Activated naive CD4-positive, alpha-beta T cell treated with anti-CD3 and anti-CD28 coated beads, Interleukin-2, amount 50 U/mL, for 72 hours (primary cell): ENCODE data around the gene ARL5B. TPM values are rescaled to one million over a fixed set of nuclear protein-coding genes. Genes with fewer than 3 reads are reported as not detected.

Experiments used
- ATAC-seq, 2 donors: fragments of 150-1000 bp; cut with Tn5 transposase; 2 replicates each; pipeline ENCODE4 v1.10.0; 2021; ENCODE audit warnings: mild to moderate bottlenecking in 2 of 2, moderate library complexity in 2 of 2
- DNase-seq, 2 donors: peaks; one replicate each; pipeline ENCODE4 v3.0.0; 2021 to 2022; ENCODE audit warnings: low spot score in 2 of 2
- H3K27ac Mint-ChIP-seq, 2 donors: one replicate each; pipeline ENCODE4 v1.8.0; 2022; ENCODE audit warnings: mild to moderate bottlenecking in 2 of 2, mixed read lengths in 2 of 2
- H3K36me3 Mint-ChIP-seq, 2 donors: one replicate each; pipeline ENCODE4 v1.8.0; 2022; ENCODE audit warnings: mixed read lengths in 2 of 2
- H3K9me3 Mint-ChIP-seq, 2 donors: one replicate each; pipeline ENCODE4 v1.8.0; 2022; ENCODE audit warnings: mixed read lengths in 2 of 2
- total RNA-seq, 2 donors: library from RNA; stranded (reverse); gene quantifications; one replicate each; pipeline ENCODE4 v1.2.3, GENCODE V29; 2022

ARL5B gene
- total RNA-seq, 2 donors from 2014 or later: 13.3 to 19.2 TPM

DNA sequence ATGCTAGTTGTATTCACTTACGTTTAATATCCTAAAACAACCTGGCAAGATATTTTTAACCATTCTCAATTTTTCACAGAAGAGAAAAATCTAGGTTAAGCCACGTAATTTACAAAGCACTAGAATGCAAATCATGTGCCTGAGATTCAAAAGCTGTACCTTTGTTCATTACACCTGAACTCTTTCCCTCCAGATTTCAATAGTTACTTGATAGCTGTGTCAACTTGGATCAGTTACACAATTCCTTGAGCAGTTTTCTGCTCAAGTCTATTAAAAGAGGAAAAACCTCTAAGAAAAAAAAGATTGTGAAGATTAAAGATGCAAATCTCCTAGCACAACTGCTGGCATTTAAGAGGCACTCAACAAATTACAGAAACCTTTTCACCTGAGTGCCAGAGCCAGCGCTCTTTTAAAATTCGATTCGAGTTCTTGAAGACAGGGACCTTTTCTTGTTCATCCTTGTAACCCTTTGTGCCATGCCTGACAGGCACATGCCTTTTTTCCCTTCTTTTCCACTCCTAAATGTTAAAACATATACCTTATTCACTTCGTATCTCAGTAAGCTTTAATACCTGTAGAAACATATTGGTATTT, 8.7 kb upstream of the ARL5B start:
- DNase-seq (no peak), ATAC-seq (no peak)
- Mint-ChIP-seq H3K9me3 (no peaks in the 10 kb centered on the region), H3K36me3 (peaks cover 17 to 19% of the 10 kb centered on the region in 2 donors), H3K27ac (peak overlapping the region; percentile 44 to 98)

DNA sequence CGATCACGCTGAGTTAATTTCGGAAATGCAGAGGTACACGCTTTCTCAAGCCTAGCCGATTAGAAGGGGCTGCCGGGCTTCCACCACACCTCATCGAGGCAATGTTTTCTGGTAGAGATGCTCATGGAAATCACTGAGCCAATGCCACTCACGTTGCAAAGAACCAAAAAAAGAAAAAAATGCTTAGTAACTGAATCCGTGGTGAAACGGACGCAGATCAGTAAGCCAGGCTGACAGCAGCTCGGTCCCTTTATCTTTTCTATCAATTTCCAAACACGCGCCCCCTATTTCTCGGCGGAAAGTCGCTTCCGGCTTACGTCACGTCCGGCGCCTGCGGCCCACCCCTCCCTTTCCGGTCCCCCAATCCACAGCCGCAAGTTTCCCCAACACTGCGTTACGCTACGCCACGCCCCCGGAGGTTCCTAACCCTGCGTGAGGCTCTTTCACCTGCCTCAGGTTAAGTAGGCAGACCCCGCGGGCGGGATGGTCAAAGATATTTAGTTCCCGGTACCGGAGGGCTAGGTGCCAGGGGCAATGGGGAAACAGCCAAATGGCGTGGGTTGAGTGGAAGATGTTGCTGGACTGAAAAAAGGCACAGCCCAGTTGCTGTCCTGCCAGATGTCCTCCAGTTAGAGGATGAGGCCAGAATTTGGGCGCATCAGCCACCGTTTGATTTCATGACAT, 7.8 kb upstream of the ARL5B start, which contains the start of gene NSUN6:
NSUN6 (minus strand) TSS at position 264 of the 684 bp plus-strand sequence. CDS start 384 bp downstream, outside the sequence.
- peak; percentile 86 to 91 for DNase-seq

DNA sequence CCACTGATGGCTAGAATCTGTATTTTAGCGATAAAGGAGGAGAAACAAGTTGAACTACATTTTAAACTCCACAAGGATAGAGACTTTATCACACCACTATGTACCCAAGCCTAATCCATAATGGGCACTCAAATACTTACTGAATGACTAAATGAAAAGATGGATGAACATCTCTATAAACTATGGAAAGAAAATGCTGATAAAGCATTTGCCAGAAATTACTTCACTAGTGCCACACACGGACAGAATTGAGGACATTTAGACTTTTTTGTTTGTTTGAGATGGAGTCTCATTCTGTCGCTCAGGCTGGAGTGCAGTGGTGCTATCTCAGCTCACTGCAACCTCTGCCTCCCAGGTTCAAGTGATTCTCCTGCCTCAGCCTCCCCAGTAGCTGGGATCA, 6.1 kb upstream of the ARL5B start:
- no peak for DNase-seq
- H3K36me3 Mint-ChIP-seq: peaks cover 17 to 19% of the 10 kb centered on the region in 2 donors
- no peak for ATAC-seq
- H3K9me3 Mint-ChIP-seq: no peaks in the 10 kb centered on the region
- peak overlapping the region in 1 of 2 donors; percentile 98 for H3K27ac Mint-ChIP-seq

More for the DNA sequence above, 7.8 kb upstream of the ARL5B start, which contains the start of gene NSUN6:
- Mint-ChIP-seq H3K9me3 (no peaks in the 10 kb centered on the region), H3K27ac (peak within 1 kb of the TSS; percentile 95 to 98), H3K36me3 (peaks cover 17 to 19% of the 10 kb centered on the region in 2 donors)
- ATAC-seq: peak; percentile 98 to 99

DNA sequence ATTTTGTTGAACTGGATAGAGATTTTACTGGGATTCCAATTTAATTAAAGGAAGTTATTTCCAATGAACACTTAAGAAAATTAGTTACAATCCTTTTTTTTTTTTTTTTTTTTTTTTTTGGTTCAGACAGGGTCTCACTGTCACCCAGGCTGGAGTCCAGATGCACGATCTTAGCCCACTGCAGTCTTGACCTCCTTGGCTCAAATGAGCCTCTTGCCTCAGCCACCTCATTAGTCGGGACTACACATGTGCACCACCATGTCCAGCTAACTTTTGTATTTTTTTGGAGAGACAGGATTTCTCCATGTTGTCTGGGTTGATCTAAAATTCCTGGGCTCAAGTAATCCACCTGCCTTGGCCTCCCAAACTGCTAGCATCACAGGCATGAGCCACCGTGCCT, 2.5 kb upstream of the ARL5B start:
- DNase-seq (no peak), ATAC-seq (no peak)
- H3K36me3 Mint-ChIP-seq: peaks cover 20 to 21% of the 10 kb centered on the region in 2 donors
- H3K9me3 Mint-ChIP-seq: no peaks in the 10 kb centered on the region
- H3K27ac Mint-ChIP-seq: no peak overlapping the region

DNA sequence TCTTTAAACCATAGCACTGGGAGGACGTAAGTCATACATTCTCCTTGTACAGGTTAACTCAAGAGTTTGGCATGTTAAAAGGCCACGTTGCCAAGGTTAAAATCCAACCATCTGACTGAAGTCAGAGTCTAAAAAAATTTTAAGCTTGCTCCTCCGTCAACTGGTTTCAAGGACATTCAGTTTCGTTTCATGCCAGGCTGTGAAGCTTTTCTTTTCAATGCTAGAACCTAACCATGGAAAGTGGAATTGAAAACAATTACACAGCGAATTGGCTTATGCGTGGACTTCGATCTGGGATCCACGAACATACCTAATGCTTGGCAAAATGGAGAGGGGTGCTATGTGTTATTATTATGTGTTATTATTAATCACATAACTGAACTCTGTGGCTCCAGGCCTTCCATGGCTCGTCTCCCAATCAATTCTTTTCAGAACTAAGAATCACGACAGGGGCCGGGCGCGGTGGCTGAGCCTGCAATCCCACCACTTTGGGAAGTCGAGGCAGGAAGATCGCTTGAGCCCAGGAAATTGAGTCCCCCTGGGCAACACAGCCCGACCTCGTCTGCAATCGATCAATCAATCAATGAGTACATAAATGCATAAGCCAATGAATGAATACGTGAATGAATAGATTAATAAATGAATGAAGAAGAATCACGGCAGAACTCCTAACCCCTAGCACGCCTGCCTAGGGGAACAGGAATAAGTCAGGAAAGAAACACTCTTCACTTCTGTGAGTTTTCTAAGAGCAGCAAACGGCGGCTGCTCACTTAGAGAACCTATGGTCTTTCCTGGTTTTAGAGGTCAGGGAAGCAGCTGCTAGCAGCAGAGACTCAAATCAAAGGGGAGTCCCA, 733 bp upstream of the ARL5B start:
- ATAC-seq (no peak), DNase-seq (peak in 1 of 2 donors; percentile 8)
- peak overlapping the region; percentile 95 to 96 for H3K27ac Mint-ChIP-seq
- H3K36me3 Mint-ChIP-seq: peaks cover 19 to 28% of the 10 kb centered on the region in 2 donors
- no peaks in the 10 kb centered on the region for H3K9me3 Mint-ChIP-seq

GRCh38 chr10:18659819-18660535, 746 bp downstream of the ARL5B start:
- peak; percentile 15 to 16 for ATAC-seq
- no peaks in the 10 kb centered on the region for H3K9me3 Mint-ChIP-seq
- peak in 1 of 2 donors; percentile 9 for DNase-seq
- H3K27ac Mint-ChIP-seq: peak overlapping the region; percentile 96 to 97
- H3K36me3 Mint-ChIP-seq: peaks cover 19 to 28% of the 10 kb centered on the region in 2 donors

- DNase-seq (no peak), ATAC-seq (no peak)
- H3K36me3 Mint-ChIP-seq: peaks cover 19 to 28% of the 10 kb centered on the region in 2 donors
- H3K9me3 Mint-ChIP-seq: no peaks in the 10 kb centered on the region
- peak overlapping the region in 1 of 2 donors; percentile 65 for H3K27ac Mint-ChIP-seq
Observed at GRCh38 chr10:18660816-18661431, 1.7 kb downstream of the ARL5B start.

DNA sequence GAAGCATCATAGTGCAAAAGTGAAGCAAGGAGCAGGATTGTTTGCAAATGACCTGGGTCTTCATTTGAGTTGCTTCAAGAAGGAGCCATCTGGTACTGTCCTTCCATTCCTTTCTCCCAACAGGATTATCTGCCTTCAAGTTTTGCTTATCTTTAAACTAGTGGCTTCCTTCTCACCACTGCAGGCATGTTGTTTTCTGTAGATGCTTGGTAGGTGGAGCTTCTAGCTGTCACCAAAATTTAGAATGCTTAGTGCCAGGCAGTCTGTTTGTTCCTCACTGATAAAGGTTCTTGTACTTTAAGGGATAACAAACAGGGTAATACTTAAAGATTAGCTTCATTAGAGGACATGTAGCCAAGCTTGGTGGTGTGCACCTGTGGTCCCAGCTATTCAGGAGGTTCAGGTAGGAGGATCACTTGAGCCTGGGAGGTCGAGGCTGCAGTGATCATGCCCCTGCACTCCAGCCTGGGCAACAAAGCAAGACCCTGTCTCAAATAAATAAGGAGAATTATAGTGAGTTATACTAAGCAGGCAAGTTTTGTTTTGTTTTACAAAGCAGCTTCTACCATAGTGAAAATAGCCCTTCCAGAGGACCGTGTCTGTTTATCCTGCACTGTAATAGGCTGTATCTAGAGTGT, 5.7 kb downstream of the ARL5B start:
- ATAC-seq: no peak
- H3K9me3 Mint-ChIP-seq: no peaks in the 10 kb centered on the region
- no peak overlapping the region for H3K27ac Mint-ChIP-seq
- DNase-seq: no peak
- H3K36me3 Mint-ChIP-seq: peaks cover 17 to 22% of the 10 kb centered on the region in 2 donors

DNA sequence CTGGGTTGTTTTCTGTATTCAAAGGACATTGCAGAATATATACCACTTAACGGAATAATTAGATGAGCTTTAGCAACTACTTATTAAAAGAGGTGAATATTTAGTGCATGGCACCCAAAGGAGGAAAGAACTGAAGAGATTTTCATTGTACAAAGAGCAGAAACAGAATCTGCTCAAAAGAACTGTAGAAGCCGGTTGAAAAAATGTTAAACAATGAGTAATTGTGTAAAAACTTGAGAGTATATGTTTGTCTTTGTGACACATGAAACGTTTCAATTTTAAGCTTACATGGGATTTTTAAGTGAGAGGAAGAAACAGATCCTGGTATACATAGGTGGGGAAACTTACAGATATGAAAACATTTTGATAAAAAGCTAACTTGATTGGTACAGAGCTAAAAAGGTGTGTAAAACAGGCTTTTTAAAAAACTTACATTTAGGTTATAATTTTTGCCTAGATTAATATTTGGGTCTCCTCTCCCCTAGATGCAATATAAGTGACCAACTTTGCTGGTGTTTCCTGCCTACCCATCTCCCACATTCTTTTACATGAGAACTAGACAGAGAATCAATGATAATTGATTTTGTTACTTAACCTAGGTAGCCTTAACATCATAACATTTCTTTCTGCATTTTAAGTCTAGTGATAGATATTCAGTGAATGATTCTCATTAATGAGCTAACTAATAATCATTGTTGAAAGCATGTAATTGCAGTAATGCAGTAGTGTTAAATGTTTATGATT, 6.8 kb downstream of the ARL5B start:
- H3K27ac Mint-ChIP-seq: no peak overlapping the region
- ATAC-seq (no peak), DNase-seq (no peak)
- peaks cover 11 to 15% of the 10 kb centered on the region in 2 donors for H3K36me3 Mint-ChIP-seq
- no peaks in the 10 kb centered on the region for H3K9me3 Mint-ChIP-seq

DNA sequence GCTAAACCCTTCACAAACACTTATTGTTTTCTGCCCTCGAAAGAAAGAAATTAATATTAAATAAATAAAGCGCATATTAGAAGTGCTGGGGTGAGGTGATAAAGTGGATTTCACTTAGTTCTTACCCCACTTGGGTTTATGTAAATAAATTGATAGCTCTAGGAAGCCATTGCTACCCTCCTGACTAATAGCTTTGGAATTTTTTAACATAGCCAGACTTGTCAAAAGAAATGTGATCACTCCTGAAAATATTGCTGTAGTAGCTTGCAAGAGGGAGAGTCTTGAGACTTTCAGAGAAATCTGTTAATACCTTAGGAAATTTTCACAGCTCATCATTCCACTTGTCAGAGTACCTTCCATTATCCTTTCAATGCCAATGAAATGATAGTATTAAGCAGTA, 7.6 kb downstream of the ARL5B start:
- DNase-seq (no peak), ATAC-seq (no peak)
- Mint-ChIP-seq H3K9me3 (no peaks in the 10 kb centered on the region), H3K36me3 (peaks cover 4 to 7% of the 10 kb centered on the region in 2 donors), H3K27ac (no peak overlapping the region)

- Mint-ChIP-seq H3K9me3 (no peaks in the 10 kb centered on the region), H3K36me3 (peaks cover 0 to 4% of the 10 kb centered on the region in 2 donors), H3K27ac (no peak overlapping the region)
- DNase-seq (no peak), ATAC-seq (no peak)
Observed at GRCh38 chr10:18668026-18668425, 8.8 kb downstream of the ARL5B start.

DNA sequence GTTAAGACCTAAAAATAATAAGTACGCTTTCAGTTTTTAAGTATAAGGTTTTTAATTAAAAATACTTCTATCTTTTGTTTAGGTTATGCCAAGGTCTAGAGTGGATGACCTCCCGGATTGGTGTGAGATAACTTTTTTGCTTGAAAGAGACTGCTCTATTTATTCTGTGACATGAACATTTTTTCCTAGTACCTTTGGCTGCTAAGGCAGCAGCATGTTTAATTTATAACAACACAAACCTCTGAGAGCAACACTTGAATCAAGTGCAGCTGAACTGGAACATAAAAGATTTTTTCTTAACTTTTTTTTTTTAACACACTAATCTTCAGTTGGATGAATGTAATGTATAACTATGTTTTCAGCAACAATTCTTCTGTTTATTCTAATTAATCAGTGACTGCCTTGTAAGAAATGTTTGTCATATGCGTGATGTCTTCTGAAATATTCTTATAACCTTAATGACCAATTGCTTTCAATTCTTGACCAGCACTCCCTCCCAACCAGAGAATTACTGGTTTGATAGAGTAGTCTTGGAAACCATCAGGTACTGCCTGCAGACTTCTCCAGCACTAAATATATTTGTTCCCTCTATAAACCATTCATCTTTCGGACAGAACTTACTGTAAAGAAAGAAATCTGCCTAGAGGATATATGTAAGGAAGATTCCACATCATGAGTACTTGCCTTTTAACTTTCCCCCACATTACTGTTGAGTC, 16.0 kb downstream of the ARL5B start:
- no peak for DNase-seq
- Mint-ChIP-seq H3K9me3 (no peaks in the 10 kb centered on the region), H3K27ac (no peak overlapping the region), H3K36me3 (no peaks in the 10 kb centered on the region)
- no peak for ATAC-seq

GRCh38 chr10:18680754-18681153, 21.5 kb downstream of the ARL5B start:
- H3K27ac Mint-ChIP-seq: no peak overlapping the region
- DNase-seq (no peak), ATAC-seq (no peak)
- H3K9me3 Mint-ChIP-seq: no peaks in the 10 kb centered on the region
- no peaks in the 10 kb centered on the region for H3K36me3 Mint-ChIP-seq

DNA sequence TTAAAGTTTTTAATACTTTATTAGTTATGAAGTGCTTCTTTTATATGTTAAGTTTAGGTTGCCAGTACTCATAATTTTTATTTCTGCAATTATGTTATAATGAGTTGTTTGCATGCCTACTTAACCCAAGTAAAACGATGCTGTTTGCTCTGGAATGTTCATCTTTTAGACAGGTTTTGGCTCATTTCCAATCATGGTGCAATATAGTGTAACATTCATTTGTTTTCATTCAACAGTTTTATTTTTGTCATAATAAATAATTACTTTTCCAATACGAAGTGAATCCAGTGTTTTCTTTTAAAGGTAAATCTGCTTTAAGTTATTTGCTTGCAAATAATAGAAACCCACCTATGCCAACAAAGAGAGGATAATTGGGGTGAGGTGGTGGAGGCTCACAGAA, 22.1 kb downstream of the ARL5B start:
- H3K27ac Mint-ChIP-seq: no peak overlapping the region
- H3K9me3 Mint-ChIP-seq: no peaks in the 10 kb centered on the region
- DNase-seq (no peak), ATAC-seq (no peak)
- H3K36me3 Mint-ChIP-seq: no peaks in the 10 kb centered on the region
